Activated CD8-positive, alpha-beta memory T cell treated with anti-CD3 and anti-CD28 coated beads, Interleukin-2, amount 50 U/mL, for 4 hours (primary cell): ENCODE data around the gene LARGE2.

Experiments used
- DNase-seq: peaks from one replicate; pipeline ENCODE4 v3.0.0-alpha.2; 2020

Gene LARGE2

GRCh38 chr11:45917623-45918330 is 4.7 kb upstream of the LARGE2 start, which contains the start of gene PEX16:
Gene PEX16 (minus strand): TSS chr11:45917877. CDS start chr11:45917811, 66 bp downstream.
- peak; percentile 88 for DNase-seq

- peak; percentile 48 for DNase-seq
These were observed 4.0 kb upstream of the LARGE2 start for GRCh38 chr11:45918331-45918941.

GRCh38 chr11:45918962-45919675 is 3.3 kb upstream of the LARGE2 start:
- peak; percentile 7 for DNase-seq

- peak; percentile 12 for DNase-seq
These were observed 2.5 kb upstream of the LARGE2 start for GRCh38 chr11:45919806-45920530.

GRCh38 chr11:45920531-45921477 is 1.7 kb upstream of the LARGE2 start:
- peak; percentile 13 for DNase-seq

GRCh38 chr11:45921561-45922424 is 663 bp upstream of the LARGE2 start:
- DNase-seq: peak; percentile 25

GRCh38 chr11:45924036-45924915 is 1.8 kb downstream of the LARGE2 start:
- no peak for DNase-seq

GRCh38 chr11:45924927-45925326 is 2.5 kb downstream of the LARGE2 start:
- DNase-seq: no peak

GRCh38 chr11:45925550-45925949 is 3.1 kb downstream of the LARGE2 start:
- DNase-seq: no peak

GRCh38 chr11:45926001-45926401 is 3.5 kb downstream of the LARGE2 start:
- DNase-seq: no peak

GRCh38 chr11:45926536-45927331 is 4.3 kb downstream of the LARGE2 start:
- no peak for DNase-seq

- no peak for DNase-seq
These were observed 4.9 kb downstream of the LARGE2 start for GRCh38 chr11:45927332-45927683.

- DNase-seq: no peak
These were observed 5.4 kb downstream of the LARGE2 start for GRCh38 chr11:45927684-45928413.

GRCh38 chr11:45928535-45929215 is 6.2 kb downstream of the LARGE2 start:
- no peak for DNase-seq

- no peak for DNase-seq
These were observed 7.1 kb downstream of the LARGE2 start for GRCh38 chr11:45929486-45930030.

GRCh38 chr11:45930031-45930794 is 7.8 kb downstream of the LARGE2 start:
- no peak for DNase-seq
